CD4-positive, alpha-beta T cell treated with Interleukin-6 for 4 hours (primary cell): ENCODE results near the gene GPR17.

Source experiments
- DNase-seq: peaks from one replicate; pipeline ENCODE4 v3.0.0-alpha.2; 2020; ENCODE audit warnings: mixed read lengths

Gene GPR17

GRCh38 chr2:127641846-127642507 lies 4.0 kb upstream of the GPR17 start:
- peak; percentile 84 for DNase-seq

GRCh38 chr2:127642706-127643438 lies 3.1 kb upstream of the GPR17 start:
- no peak for DNase-seq

- DNase-seq: no peak
These were observed 2.4 kb upstream of the GPR17 start for GRCh38 chr2:127643439-127644065.

- DNase-seq: no peak
These were observed 1.6 kb upstream of the GPR17 start for GRCh38 chr2:127644066-127645025.

GRCh38 chr2:127645026-127645394 lies 943 bp upstream of the GPR17 start:
- no peak for DNase-seq

- no peak for DNase-seq
These were observed 711 bp downstream of the GPR17 start for GRCh38 chr2:127646487-127647241.

- DNase-seq: no peak
These were observed 1.6 kb downstream of the GPR17 start for GRCh38 chr2:127647242-127648190.

- no peak for DNase-seq
These were observed 2.4 kb downstream of the GPR17 start for GRCh38 chr2:127648321-127648720.

- peak; percentile 59 for DNase-seq
These were observed 3.2 kb downstream of the GPR17 start for GRCh38 chr2:127649100-127649611.

- peak; percentile 94 for DNase-seq
These were observed 3.7 kb downstream of the GPR17 start for GRCh38 chr2:127649684-127650040.

- no peak for DNase-seq
These were observed 4.3 kb downstream of the GPR17 start for GRCh38 chr2:127650041-127650784.

GRCh38 chr2:127650785-127651380 lies 4.9 kb downstream of the GPR17 start:
- no peak for DNase-seq

- no peak for DNase-seq
These were observed 5.4 kb downstream of the GPR17 start for GRCh38 chr2:127651381-127651809.

GRCh38 chr2:127651971-127652550 lies 6.1 kb downstream of the GPR17 start:
- no peak for DNase-seq

GRCh38 chr2:127652786-127653357 lies 6.9 kb downstream of the GPR17 start:
- no peak for DNase-seq

GRCh38 chr2:127653421-127654083 lies 7.6 kb downstream of the GPR17 start:
- DNase-seq: no peak

- DNase-seq: no peak
These were observed 8.3 kb downstream of the GPR17 start for GRCh38 chr2:127654084-127654837.

GRCh38 chr2:127654838-127655175 lies 8.9 kb downstream of the GPR17 start:
- DNase-seq: no peak
